Peyer's patch (tissue), 4 donors: ENCODE results near the gene POLR1A. TPM values are rescaled to one million over a fixed set of nuclear protein-coding genes. Genes with fewer than 3 reads are reported as not detected.
A peak's percentile ranks its signal among the peaks of the same experiment; 100 is the strongest.

Source experiments
- DNase-seq, 3 donors: peaks; one replicate each; pipeline ENCODE4 v3.0.0-alpha.2; 2017 to 2019
- H3K27ac ChIP-seq, 4 donors: fragments of 200-600 bp; sonication (generic); one replicate each; pipeline ENCODE4 v1.5.1; 2016 to 2019
- H3K27me3 ChIP-seq, 2 donors: fragments of 200-600 bp; sonication (generic); one replicate each; pipeline ENCODE4 v1.5.1; 2019
- H3K36me3 ChIP-seq, 3 donors: fragments of 200-600 bp; sonication (generic); one replicate each; pipeline ENCODE4 v1.5.1; 2016 to 2019
- H3K4me1 ChIP-seq, 4 donors: fragments of 200-600 bp; sonication (generic); one replicate each; pipeline ENCODE4 v1.5.1; 2016 to 2019
- H3K4me3 ChIP-seq, 4 donors: fragments of 200-600 bp; sonication (generic); 1 replicate in 3 of 4; 2 replicates in 1 of 4; pipeline ENCODE4 v1.5.1; 2016 to 2019; ENCODE audit warnings: mild to moderate bottlenecking in 1 of 4
- H3K9me3 ChIP-seq, 4 donors: fragments of 200-600 bp; sonication (generic); one replicate each; pipeline ENCODE4 v1.5.1; 2016 to 2019; ENCODE audit warnings: mild to moderate bottlenecking in 1 of 4
- CTCF ChIP-seq, 6 experiments: fragments of 450-650 bp in 4 of 6; fragments of 200-600 bp in 2 of 6; sonication (generic) in 1 of 6; IDR thresholded peaks; one replicate each; pipeline ENCODE4 v1.5.1; 2017 to 2019; ENCODE audit warnings: antibody characterized with exemption in 6 of 6, mild to moderate bottlenecking in 3 of 6, moderate library complexity in 1 of 6
- POLR2A ChIP-seq, 2 donors: fragments of 450-650 bp; IDR thresholded peaks; one replicate each; pipeline ENCODE4 v1.5.1; 2017; ENCODE audit warnings: antibody characterized with exemption in 2 of 2, mild to moderate bottlenecking in 2 of 2, moderate library complexity in 2 of 2
- total RNA-seq, 4 donors: library from RNA; depleted of rRNA; stranded (reverse); fragments of >200 nt; gene quantifications; one replicate each; pipeline ENCODE4 v1.1.0, GENCODE V29; 2016

Gene POLR1A
- total RNA-seq, 4 donors from 2014 or later, result 9.1 to 27.2 (median 15.4) TPM

GRCh38 chr2:86107031-86107430 lies 1.3 kb upstream of the POLR1A start:
- H3K36me3 ChIP-seq, result peaks cover 0 to 26% (median 0%) of the 10 kb centered on the region in 3 donors
- H3K27ac ChIP-seq, result no peak overlapping the region
- peak overlapping the region; percentile 64 to 91 (median 70) for H3K4me3 ChIP-seq
- no peaks in the 10 kb centered on the region for H3K9me3 ChIP-seq
- peaks cover 0 to 31% (median 5%) of the 10 kb centered on the region in 4 donors for H3K4me1 ChIP-seq
- no peaks in the 10 kb centered on the region for H3K27me3 ChIP-seq
- TF ChIP-seq CTCF (IDR thresholded peaks at IDR 0.05), result no peak
- TF ChIP-seq POLR2A (IDR thresholded peaks at IDR 0.05), result no peak
- DNase-seq, result no peak

DNA sequence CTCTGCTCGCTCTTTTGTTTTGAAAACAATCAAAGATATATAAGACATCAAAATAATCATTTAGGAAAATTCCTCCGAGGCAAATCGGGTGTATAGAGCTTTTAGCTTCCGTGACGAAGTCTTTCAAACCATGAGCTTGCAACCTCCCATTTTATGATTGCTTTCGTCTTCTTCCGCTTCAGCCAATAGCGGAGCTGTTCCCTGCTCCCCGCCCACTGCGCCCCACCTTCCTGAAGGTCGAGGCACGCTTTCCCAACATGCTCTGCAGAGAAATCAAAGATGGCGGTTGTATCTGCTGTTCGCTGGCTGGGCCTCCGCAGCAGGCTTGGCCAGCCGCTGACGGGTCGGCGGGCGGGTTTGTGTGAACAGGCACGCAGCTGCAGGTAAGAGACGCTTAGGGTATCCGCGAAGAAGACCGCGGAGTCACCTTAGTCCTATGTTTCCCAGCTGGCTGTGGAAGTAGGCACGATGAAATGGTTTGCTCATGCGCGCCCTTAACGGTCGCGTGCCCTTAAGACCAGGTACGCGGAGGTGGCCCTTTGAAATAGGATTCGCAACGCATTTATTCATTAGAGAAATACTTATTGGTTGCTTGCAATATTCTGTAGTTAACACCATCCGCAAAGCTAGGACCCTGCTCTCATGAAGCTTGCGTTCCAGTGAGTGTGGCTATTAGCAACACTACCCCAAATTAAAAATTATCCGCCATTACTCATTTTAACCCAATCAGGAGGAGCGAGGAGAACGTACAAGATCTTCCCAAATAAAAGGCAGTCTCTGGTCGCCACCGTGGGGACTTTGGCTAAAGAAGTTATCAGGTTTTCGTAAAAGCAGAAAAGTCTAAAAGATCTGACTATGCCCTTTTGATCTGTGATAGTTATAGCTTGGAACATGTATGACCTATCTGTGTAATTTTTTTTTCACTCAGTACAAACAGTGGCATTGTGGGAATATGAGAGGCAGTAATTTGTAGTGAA lies 571 bp upstream of the POLR1A start, which contains the start of gene PTCD3:
PTCD3 (plus strand) TSS at position 267 of the 977 bp plus-strand sequence; CDS start at position 280, 13 bp downstream.
- H3K4me1 ChIP-seq, result peaks cover 0 to 31% (median 5%) of the 10 kb centered on the region in 4 donors
- peak; percentile 94 to 98 (median 95) for DNase-seq
- H3K9me3 ChIP-seq, result no peaks in the 10 kb centered on the region
- H3K27ac ChIP-seq, result peak within 1 kb of the TSS; percentile 66 to 85 (median 82)
- H3K4me3 ChIP-seq, result peak within 1 kb of the TSS; percentile 64 to 91 (median 70)
- TF ChIP-seq CTCF (IDR thresholded peaks at IDR 0.05) (no peak), POLR2A (IDR thresholded peaks at IDR 0.05) (peak; percentile 62 to 71)
- peaks cover 0 to 19% (median 0%) of the 10 kb centered on the region in 3 donors for H3K36me3 ChIP-seq
- H3K27me3 ChIP-seq, result no peaks in the 10 kb centered on the region

DNA sequence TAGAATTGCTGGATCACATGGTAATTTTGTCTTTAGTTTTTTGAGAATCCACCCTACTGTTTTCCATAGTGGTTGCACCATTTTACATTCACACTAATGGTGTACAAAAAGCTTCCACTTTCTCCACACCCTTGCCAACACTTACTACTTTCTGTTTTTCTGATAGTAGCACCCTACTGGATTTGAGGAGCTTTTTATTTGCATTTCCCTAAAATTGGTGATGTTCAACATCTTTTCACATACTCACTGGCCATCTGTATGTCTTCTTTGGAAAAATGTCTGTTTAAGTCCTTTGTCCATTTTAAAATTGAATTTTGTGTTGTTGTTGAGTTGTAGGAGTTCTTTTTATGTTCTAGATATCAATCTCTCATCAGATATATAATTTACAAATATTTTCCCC lies 3.5 kb downstream of the POLR1A start:
- DNase-seq, result no peak
- Histone ChIP-seq H3K36me3 (peaks cover 0 to 29% (median 2%) of the 10 kb centered on the region in 3 donors), H3K27ac (no peak overlapping the region), H3K4me1 (peaks cover 0 to 22% (median 3%) of the 10 kb centered on the region in 4 donors), H3K9me3 (no peaks in the 10 kb centered on the region), H3K27me3 (no peaks in the 10 kb centered on the region), H3K4me3 (no peak overlapping the region)
- TF ChIP-seq POLR2A (IDR thresholded peaks at IDR 0.05), result no peak

GRCh38 chr2:86097913-86098312 lies 7.8 kb downstream of the POLR1A start:
- Histone ChIP-seq H3K27me3 (no peaks in the 10 kb centered on the region), H3K4me3 (no peak overlapping the region), H3K9me3 (no peaks in the 10 kb centered on the region), H3K27ac (no peak overlapping the region), H3K4me1 (no peaks in the 10 kb centered on the region), H3K36me3 (peaks cover 0 to 49% (median 2%) of the 10 kb centered on the region in 3 donors)
- DNase-seq, result no peak
- TF ChIP-seq CTCF (IDR thresholded peaks at IDR 0.05) (no peak), POLR2A (IDR thresholded peaks at IDR 0.05) (no peak)

DNA sequence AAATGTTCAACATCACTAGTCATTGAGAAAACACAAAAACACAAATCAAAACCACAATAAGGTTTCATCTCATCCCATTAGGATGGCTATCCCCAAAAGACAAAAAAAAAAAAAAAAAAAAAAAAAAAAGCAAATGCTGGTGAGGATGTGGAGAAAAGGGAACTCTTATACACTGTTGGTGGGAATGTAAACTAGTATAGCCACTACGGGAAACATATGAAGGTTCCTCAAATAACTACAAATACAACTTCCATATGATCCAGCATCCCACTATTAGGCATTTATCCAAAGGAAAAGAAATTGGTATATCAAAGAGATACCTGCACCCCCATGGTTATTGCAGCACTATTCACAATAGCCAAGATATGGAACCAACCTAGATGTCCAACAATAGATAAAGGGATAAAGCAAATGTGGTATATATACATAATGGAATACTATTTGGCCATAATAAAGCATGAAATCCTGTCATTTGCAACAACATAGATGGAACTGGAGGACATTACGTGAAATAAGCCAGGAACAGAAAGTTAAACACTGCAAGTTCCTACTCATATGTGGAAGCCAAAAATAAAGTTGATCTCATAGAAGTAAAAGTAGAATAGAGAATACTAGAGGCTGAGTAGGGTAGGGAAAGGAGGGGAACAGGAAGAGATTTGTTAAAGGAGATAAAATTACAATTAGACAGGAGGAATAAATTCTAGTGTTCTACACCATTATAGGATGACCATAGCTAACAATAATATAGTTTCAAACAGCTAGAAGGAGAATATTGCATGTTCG lies 8.4 kb downstream of the POLR1A start:
- H3K4me1 ChIP-seq, result no peaks in the 10 kb centered on the region
- peaks cover 0 to 51% (median 2%) of the 10 kb centered on the region in 3 donors for H3K36me3 ChIP-seq
- no peaks in the 10 kb centered on the region for H3K9me3 ChIP-seq
- H3K27ac ChIP-seq, result no peak overlapping the region
- TF ChIP-seq POLR2A (IDR thresholded peaks at IDR 0.05) (no peak), CTCF (IDR thresholded peaks at IDR 0.05) (no peak)
- H3K27me3 ChIP-seq, result no peaks in the 10 kb centered on the region
- no peak for DNase-seq
- no peak overlapping the region for H3K4me3 ChIP-seq
